ENCODE results near the gene SLC38A10.

The SLC38A10 gene

DNA sequence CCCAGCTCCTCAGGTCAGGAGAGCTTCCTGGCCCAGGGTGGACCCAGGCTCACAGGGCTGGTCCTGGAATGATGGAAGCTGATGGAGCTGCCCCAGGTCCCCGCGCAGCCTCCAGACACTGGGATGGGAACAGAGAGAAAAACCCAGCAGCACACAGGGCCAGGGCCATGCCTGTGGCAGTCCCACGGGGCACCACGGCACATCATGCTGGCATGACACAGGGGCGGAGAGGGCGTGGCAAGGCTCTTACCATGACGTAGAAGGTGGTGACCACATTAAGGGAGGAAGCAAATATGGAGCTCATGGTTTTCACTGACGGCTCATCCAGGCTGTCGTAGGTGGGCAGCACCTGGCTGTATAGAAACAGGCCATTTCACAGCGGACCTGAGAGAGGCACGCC lies 18.3 kb downstream of the SLC38A10 start:
- no peak for DNase-seq (ENCODE audit: low read depth)

DNA sequence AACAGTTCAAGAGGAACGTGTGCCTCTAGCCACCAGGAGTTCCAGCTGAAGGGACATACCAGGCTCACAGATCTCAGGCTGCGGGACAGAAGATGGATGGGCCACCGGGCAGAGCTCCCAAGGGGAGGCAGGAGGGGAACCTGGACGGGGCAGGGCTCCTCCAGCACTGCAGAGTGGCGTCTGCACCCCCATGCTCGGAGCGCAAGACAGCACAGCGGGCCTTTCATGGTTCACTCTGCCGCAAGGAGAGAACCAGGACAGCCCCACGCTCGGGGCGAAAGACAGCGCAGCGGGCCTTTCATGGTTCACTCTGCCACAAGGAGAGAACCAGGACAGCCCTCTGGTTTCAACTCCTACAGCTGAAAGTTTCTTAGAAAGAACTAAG lies 20.6 kb downstream of the SLC38A10 start:
- no peak for DNase-seq (ENCODE audit: low read depth)

DNA sequence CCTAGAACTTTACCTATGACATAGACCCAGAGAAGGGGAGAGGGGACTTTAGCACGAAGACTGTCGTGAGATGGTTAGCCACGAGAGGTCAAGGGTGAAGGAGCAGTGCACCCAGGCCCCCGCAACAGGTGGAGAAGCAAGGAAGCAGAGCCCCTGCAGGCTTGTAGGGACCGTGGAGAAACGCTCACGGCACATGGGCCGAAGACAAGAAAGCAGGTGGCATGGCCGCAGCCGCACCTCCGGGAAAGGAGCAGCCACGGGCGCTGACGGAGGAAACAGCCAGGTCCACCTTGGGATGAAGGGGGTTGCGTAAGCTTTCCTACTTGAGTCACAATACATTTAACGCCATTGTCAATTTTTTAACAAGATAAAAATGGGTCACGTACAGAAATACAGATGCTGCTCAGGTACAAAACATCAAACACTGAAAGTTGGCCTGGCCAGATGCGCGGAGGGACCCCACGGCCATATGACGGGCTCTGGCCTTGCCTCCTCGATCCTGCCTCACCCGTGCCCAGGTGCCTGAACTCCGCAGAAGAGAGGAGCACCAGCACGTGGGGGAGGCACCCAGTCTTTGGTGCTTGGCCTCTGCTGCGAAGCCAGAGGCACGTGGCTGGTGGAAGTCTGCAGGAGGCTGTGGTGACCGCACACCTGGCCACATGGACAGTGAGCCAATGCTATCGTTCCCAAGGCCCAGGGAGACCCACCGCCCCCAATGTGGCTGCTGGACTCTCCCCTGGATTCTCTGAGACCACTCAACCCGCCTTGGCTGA lies 21.2 kb downstream of the SLC38A10 start:
- no peak for DNase-seq (ENCODE audit: low read depth)

DNA sequence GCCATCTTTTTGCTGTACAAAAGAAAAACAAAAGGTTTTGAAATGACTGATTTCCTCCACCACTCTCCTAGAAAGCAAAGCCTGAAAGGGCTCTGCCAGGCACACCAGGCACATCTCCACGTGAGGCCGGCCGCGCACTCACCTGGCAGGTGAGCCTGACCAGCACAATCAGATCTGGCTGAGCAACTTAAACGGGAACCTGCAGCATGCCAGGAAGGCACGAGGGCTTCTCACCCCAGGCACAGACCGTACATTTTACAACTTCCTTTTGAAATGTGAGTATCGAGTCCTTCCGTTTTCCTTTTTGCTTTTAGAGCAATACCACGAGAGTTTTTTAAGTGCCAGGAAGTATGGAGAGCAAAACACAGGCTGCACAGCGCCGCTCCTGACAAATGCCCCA lies 22.5 kb downstream of the SLC38A10 start:
- no peak for DNase-seq (ENCODE audit: low read depth)

DNA sequence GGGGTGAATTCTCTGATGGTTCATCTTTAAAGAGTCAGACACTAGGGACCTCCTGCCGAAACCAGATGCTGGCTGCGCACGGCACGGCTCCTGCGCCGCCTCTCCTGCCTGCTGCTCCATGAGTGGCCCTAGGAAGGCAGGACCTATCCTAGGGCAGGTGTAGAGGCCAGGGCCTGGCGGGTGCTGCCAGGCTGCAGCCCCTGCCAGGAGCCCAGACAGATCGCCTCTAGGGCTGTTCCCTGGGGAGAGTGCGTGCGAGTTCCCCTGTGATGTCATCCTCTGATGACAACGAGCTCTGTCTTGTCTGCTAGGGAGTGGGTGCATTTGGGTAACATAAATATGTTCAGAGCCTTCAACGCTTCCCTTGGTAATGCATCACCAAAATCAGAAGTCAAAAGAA lies 23.9 kb downstream of the SLC38A10 start:
- DNase-seq (ENCODE audit: low read depth), result no peak

- DNase-seq (ENCODE audit: low read depth), result no peak
Measured at GRCh38 chr17:81270279-81270678, 24.8 kb downstream of the SLC38A10 start.

DNA sequence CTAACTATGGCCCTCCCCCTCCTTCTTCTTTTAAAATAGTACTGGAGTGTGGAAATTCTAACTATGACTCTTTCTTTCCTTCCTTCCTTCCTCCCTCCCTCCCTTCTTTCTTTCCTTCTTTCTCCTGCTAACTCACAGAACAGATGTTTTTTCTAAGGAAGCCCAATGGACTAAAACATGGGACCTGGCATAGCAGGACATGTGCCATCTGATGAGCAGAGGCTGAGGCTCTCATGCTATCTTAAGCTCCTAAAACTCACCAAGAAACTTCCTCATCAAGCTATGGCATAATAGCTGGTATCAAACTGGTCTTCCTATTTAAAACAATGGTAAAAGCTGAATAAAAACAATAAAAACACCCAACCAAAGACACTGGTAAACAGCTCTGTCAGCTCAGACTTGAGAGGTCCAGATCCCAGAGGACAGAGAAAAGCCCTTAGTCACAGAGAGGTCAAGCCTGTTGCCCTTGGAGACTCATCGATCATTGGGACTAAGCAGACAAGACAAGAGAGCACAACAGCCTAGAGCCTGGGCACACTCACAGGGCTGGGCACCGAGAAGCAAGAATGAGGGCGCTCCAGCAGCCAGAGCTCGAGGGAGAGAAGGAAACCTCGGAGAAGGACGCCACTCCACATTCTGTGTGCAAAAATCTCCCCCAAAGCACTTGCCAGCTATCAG lies 27.6 kb downstream of the SLC38A10 start:
- no peak for DNase-seq (ENCODE audit: low read depth)

- no peak for DNase-seq (ENCODE audit: low read depth)
Measured at GRCh38 chr17:81265576-81265975, 29.5 kb downstream of the SLC38A10 start.

DNA sequence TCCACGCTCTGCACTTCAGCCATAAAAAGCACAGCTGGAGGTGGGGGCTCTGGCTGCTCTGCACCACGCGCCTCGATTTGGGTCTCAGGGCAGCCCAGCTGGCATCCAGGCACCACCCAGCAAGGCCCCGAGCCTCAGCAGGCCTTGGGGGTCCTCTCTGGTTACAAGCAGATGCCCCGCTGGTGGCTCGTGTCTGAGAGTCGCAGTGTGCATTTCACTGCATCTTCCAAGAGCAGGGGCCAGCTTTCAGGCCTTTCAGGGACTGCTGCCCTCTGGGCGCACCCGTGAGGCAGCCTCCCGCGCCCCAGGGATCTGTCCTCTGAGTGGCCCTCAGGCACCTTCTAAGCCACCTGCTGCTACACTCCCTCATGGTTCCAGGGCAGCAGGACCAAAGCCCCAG lies 30.5 kb downstream of the SLC38A10 start:
- DNase-seq (ENCODE audit: low read depth), result no peak

DNA sequence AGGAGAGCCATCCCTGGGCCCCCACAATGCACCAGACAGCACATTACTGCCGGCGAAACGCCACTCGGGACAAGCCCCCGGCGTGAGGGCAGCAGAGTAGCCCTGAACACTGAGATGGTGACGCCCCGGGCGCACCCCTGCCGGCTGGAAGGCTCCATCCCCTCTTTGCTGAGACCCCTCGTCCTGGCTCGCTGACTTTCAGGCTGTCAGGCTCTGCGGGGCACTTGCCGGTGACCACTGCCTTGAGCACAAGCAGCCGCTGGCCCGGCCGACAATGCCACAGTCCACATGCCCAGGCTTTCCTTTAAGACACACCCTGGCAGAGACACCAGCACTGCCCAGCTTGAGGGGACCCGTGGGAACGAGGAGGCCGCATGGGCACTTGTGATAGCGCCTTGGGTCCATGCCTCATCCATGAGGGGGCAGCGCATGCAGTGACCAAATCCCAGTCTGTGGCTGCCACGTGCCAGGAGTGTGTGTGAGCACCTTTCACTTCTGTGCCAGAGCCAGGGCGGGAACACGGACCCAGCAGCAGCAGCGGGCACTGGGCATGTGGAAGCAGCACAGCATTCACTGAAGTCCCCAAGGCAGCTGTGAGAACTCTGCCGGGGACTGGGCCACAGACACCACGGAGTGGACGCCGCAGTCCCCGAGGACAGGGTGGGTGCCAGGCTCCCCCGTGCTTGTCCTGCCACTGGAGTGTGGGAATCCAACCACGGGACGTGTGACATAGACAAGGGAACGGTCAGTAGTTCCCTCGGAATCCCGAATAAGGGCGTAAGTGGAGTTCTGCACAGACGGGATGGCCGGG lies 31.5 kb downstream of the SLC38A10 start:
- no peak for DNase-seq (ENCODE audit: low read depth)

DNA sequence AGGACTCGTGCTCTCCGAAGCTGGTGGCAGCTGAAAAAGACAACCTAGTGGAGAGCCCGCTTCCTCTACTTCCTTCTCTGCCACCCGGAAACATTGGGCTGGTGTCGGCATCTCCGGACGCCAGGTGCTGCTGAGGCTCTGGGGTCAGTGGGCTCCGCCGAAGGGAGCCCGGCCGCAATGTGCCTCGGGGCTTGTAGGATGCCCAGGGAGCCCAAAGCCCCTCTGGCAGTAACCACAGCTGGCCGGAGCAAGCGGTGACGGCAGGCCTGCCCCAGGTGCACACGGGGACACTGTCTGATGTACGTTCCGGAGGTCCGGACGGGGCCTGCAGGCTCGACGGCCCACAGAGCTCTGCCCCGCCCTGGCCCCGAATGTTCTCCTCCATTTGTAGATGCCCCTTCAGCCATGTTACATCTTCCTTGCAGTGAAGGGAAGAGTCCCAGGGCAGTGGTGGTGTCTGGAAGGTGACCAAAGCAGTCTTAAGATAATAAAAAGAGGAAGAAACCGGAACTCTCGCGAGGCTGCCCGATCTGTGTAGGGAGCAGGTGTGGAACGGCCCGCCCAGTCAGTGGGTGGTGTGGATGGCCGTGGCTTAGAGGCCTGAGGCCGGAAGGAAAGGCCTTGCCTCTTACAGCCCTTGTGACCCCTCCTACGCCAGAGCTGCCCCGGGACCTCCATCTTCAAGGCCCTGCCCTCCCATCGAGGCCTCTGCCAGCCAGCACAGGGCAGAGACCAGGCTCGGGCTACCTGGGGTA lies 33.3 kb downstream of the SLC38A10 start:
- no peak for DNase-seq (ENCODE audit: low read depth)

- DNase-seq (ENCODE audit: low read depth), result no peak
Measured at GRCh38 chr17:81261096-81261495, 34.0 kb downstream of the SLC38A10 start.

DNA sequence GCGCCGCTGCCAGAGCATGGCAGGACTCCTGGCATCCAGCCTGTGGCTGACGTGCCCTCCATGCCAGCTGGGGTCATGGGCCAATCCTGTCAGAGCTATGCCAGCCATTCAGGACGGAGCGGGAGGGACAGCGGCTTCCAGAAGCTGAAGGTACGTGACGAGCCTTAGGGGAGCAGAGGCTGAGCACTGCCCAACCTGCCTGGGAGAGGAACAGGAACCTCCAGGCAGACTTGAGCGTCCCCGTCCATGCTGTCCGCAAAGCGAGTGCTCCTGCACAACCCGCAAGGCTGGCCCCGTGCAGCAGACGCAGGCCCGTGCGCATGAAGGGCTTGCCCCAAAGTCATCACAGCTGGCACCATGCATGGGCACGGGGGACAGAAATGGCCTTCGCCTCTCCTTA lies 34.5 kb downstream of the SLC38A10 start:
- no peak for DNase-seq (ENCODE audit: low read depth)

- no peak for DNase-seq (ENCODE audit: low read depth)
Measured at GRCh38 chr17:81260171-81260570, 34.9 kb downstream of the SLC38A10 start.

DNA sequence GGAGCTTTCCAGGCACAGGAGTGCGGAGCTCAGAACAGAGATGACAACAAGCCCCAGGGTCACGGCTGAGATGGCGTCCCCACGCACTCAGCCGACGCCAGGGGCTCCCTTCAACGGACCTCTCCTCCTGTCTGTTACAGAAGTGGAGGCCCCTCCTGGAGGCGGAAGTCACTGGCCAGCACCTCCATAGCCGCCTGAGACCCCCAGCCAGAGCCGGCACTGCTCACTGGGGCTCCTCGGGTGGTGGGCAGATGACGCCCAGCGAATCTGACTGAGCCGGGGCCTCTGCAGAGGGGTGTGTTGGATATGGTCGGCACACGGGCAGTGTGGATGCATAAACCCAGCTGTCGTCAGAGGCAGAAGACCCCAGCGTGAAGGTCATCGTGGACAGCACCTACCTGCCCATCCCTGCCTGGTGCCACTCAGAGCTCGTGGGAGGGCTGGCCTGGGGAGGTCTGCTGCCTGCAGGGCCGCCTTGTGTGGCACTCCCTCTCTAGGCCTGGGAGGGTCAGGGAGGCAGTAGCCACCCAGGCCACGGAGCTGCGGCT lies 36.0 kb downstream of the SLC38A10 start:
- no peak for DNase-seq (ENCODE audit: low read depth)

DNA sequence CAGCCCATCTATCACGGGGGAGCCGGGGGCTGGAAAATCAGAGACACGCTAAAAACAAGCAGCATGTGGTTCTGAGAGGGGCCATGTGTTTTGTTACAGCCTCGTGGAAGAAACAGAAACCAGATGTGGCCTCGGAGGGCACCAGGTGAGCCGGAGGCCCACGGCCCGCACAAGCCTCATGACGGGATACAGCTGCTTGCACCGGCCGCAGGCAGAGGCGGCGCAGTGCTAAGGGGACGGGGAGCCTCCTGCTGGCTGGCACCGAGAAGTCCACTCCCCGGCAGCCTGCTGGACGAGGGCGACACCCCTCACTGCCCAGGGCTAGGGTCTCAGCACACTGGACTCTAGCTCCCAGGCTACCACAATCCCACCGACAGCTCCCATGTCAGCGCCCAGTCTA lies 36.8 kb downstream of the SLC38A10 start:
- DNase-seq (ENCODE audit: low read depth), result no peak

DNA sequence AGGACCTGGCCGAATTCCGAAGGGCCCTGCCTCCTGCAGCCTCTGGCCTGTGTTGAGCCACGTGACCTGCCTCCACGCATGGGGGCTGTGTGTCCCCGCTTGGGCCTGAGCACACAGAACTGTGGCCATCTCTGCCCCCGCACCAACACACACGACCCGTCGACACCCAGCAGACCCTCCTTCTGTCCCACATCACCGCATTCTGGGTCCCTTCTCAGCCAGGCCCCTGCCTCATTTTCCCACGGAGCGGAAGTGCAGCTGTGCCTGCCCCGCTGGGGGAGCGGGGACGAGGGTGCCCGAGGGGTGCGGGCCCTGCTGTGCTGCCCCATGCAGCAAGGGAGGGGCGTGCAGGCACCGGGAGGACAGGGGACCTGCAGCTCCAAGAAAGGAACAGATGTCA lies 37.6 kb downstream of the SLC38A10 start:
- DNase-seq (ENCODE audit: low read depth), result no peak

- DNase-seq (ENCODE audit: low read depth), result no peak
Measured at GRCh38 chr17:81256616-81257015, 38.5 kb downstream of the SLC38A10 start.

- DNase-seq (ENCODE audit: low read depth), result no peak
Measured at GRCh38 chr17:81254955-81255717, 40.0 kb downstream of the SLC38A10 start.

GRCh38 chr17:81253358-81254131 lies 41.6 kb downstream of the SLC38A10 start:
- no peak for DNase-seq (ENCODE audit: low read depth)

GRCh38 chr17:81252987-81253329 lies 42.1 kb downstream of the SLC38A10 start:
- DNase-seq (ENCODE audit: low read depth), result no peak

Data from T-helper 22 cell (primary cell).